H1 (cell line): ENCODE results near the gene C20orf144. TPM values are rescaled to one million over a fixed set of nuclear protein-coding genes. Genes with fewer than 3 reads are reported as not detected.

Experiments used
- ASH2L ChIP-seq: fragments of 200-600, 300-600 bp; sonication (generic); IDR thresholded peaks from one replicate; pipeline ENCODE4 v1.7.1; 2017; ENCODE audit warnings: low read length
- FOSL1 ChIP-seq: IDR thresholded peaks from 2 replicates; pipeline ENCODE4 v1.6.1; 2011; ENCODE audit warnings: mild to moderate bottlenecking, low read depth, low read length, moderate library complexity; ENCODE audit not compliant: insufficient read depth
- GABPA ChIP-seq: IDR thresholded peaks from 2 replicates; pipeline ENCODE4 v1.6.1; 2011; ENCODE audit warnings: mild to moderate bottlenecking, low read length, moderate library complexity, borderline replicate concordance; ENCODE audit not compliant: insufficient read depth
- GTF2F1 ChIP-seq: IDR thresholded peaks from 2 replicates; pipeline ENCODE4 v1.6.1; 2012; ENCODE audit warnings: low read depth, low read length, improper control_type of control experiment, borderline replicate concordance
- KDM4A ChIP-seq: IDR thresholded peaks from one replicate; pipeline ENCODE4 v1.7.1; 2012; ENCODE audit warnings: low read depth, mild to moderate bottlenecking, moderate library complexity, low read length, inconsistent platforms; ENCODE audit not compliant: severe bottlenecking
- PHF8 ChIP-seq: fragments of 200-600 bp; sonication (generic); conservative IDR thresholded peaks from 2 replicates; pipeline ENCODE4 v1.7.1; 2012; ENCODE audit warnings: low read depth, mild to moderate bottlenecking, inconsistent platforms, low read length, moderate library complexity
- POLR2A ChIP-seq, 2 experiments: IDR thresholded peaks; 1 replicate in 1 of 2; 2 replicates in 1 of 2; pipeline ENCODE4 v1.6.1; 2011; ENCODE audit warnings: low read depth in 2 of 2, low read length in 2 of 2, mild to moderate bottlenecking in 2 of 2; ENCODE audit errors: control extremely low read depth in 1 of 2
- POLR2AphosphoS5 ChIP-seq: IDR thresholded peaks from 2 replicates; pipeline ENCODE4 v1.6.1; 2011; ENCODE audit warnings: low read depth, low read length
- SIN3A ChIP-seq, 2 experiments: IDR thresholded peaks in 1 of 2; conservative IDR thresholded peaks in 1 of 2; 2 replicates each; pipeline ENCODE4 v1.6.1; 2011 to 2012; ENCODE audit warnings: low read length in 2 of 2, improper control_type of control experiment in 1 of 2, low read depth in 1 of 2, mild to moderate bottlenecking in 1 of 2
- TAF1 ChIP-seq: IDR thresholded peaks from 2 replicates; pipeline ENCODE4 v1.6.1; 2011; ENCODE audit warnings: mild to moderate bottlenecking, low read depth, low read length
- TBP ChIP-seq: IDR thresholded peaks from 2 replicates; pipeline ENCODE4 v1.6.1; 2011; ENCODE audit warnings: low read depth, low read length, improper control_type of control experiment
- TCF12 ChIP-seq: IDR thresholded peaks from 2 replicates; pipeline ENCODE4 v1.6.1; 2011; ENCODE audit warnings: low read depth, mild to moderate bottlenecking, low read length
- polyA plus RNA-seq, 7 experiments: library from polyadenylated mRNA; depleted of rRNA in 3 of 7; stranded (reverse) in 5 of 7; unstranded in 2 of 7; fragments of >200 nt in 5 of 7; fragments of 200-250 nt in 2 of 7; gene quantifications; 1 replicate in 5 of 7; 2 replicates in 1 of 7; 4 replicates in 1 of 7; pipeline versions ENCODE4 v1.2.1 to v1.2.3, GENCODE V29; 2011 to 2013; ENCODE audit warnings: missing spikeins in 2 of 7, mixed read lengths in 2 of 7
- total RNA-seq: library from RNA; stranded (reverse); fragmentation: NEBNext Ultra II Directional; extraction: Animal tissue kit (Norgen Biotek cat#: 25700); gene quantifications from 2 replicates; pipeline ENCODE4 v1.2.1, GENCODE V29; 2021
- TF ChIP-seq, protein P1 (sequence below): IDR thresholded peaks from 2 replicates; pipeline ENCODE4 v1.6.1; 2012; ENCODE audit warnings: inconsistent platforms

The C20orf144 gene
- total and polyA plus RNA-seq, 2 of the 8 experiments (the other 6 are each of a cell fraction or from before 2014, with no cell fraction given), result 0.21 to 0.24 TPM

DNA sequence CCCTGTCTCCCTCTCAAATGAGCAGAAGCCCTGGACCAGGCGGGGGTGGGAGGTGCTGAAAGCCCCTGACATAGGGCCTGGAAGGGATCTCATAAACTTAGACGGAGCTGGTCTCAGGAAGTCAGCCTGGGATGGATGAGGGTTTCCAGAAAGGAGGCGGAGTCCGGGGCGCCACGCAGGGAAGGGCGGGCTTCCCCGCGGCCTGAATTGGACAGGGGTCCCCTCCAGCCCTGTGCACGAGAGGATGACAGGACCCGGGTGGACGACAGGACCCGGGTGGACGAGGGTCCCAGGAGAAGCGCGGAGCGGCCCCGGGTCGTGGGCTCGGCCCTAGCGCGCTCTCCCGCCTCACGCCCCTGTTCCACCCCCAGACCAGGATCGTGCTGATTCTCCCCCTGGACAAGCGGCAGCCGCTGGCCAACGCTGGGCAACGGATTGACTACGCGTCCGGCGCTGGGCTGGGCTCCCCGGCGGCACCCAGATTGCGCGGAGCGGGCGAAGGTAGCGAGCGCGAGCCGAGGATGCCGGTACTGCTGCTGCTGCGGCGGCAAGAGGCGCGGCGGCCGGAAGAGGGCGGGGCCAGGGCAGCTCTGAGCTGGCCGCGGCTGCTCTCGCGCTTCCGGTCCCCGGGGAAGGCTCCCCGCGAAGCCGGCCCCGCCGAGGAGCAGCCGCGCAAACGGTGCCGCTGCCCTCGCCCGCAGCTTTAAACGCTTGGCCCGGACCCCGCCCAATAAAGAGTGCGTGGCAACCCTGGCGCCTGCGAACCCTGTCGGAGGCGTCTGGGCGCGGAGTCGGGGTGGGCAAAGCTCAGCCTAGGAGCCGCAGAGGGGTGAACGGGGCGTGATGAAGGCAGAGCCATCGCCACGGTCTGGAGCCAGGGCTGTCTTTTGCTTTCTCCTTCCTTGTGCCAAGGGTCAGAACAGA is 1.3 kb downstream of the C20orf144 start (continued):
- TF ChIP-seq GABPA, result peak; percentile 89
- TF ChIP-seq GTF2F1, result no peak
- no peak for TF ChIP-seq TCF12
- no peak for TF ChIP-seq FOSL1
- TF ChIP-seq SIN3A (conservative IDR thresholded peaks at IDR 0.05 in 1 of 2, IDR thresholded peaks at IDR 0.05 in 1 of 2; ENCODE audit: low read depth in 1 of 2, low read length in 2 of 2), result peak in 1 of 2 experiments; percentile 42; a peak in 2 of 4 replicates
- TF ChIP-seq, protein P1, sequence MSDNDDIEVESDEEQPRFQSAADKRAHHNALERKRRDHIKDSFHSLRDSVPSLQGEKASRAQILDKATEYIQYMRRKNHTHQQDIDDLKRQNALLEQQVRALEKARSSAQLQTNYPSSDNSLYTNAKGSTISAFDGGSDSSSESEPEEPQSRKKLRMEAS, result 0 out of 2 replicates have a peak, but pooled peaks have one; percentile 18
- peak; percentile 69 for TF ChIP-seq ASH2L
- TF ChIP-seq KDM4A, result peak; percentile 72
- peak; percentile 42; the same call in 1 of the 2 replicates for TF ChIP-seq TBP
- peak in 1 of 2 experiments; percentile 74; a peak in 2 of 3 replicates for TF ChIP-seq POLR2A (IDR thresholded peaks at IDR 0.05; ENCODE audit: control extremely low read depth in 1 of 2, low read depth in 2 of 2, low read length in 2 of 2)
- peak; percentile 77 for TF ChIP-seq PHF8
- peak; percentile 42; the same call in 1 of the 2 replicates for TF ChIP-seq POLR2AphosphoS5
- peak; percentile 70 for TF ChIP-seq TAF1
